Right renal pelvis (tissue), 4 donors: ENCODE measurements around the gene C19orf47. TPM values are rescaled to one million over a fixed set of nuclear protein-coding genes. Genes with fewer than 3 reads are reported as not detected.
A peak's percentile ranks its signal among the peaks of the same experiment; 100 is the strongest.

Experiments
- DNase-seq, 4 donors: peaks; one replicate each; pipeline ENCODE4 v3.0.0-alpha.2; 2013; ENCODE audit warnings: low read depth in 4 of 4, low spot score in 3 of 4, missing footprints in 1 of 4
- polyA plus RNA-seq, 4 donors: library from polyadenylated mRNA; unstranded; fragments of 120-200 nt; gene quantifications; one replicate each; pipeline ENCODE4 v1.2.1, GENCODE V29; 2013; ENCODE audit not compliant: insufficient read length in 4 of 4

Gene C19orf47, protein sequence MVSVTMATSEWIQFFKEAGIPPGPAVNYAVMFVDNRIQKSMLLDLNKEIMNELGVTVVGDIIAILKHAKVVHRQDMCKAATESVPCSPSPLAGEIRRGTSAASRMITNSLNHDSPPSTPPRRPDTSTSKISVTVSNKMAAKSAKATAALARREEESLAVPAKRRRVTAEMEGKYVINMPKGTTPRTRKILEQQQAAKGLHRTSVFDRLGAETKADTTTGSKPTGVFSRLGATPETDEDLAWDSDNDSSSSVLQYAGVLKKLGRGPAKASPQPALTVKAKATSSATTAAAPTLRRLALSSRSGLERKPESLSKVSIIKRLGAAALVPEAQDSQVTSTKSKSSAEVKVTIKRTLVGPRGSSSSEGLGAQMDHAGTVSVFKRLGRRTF
- 10 to 100 TPM; 10.2 to 14.0 (median 12.3) TPM for polyA plus RNA-seq

DNA sequence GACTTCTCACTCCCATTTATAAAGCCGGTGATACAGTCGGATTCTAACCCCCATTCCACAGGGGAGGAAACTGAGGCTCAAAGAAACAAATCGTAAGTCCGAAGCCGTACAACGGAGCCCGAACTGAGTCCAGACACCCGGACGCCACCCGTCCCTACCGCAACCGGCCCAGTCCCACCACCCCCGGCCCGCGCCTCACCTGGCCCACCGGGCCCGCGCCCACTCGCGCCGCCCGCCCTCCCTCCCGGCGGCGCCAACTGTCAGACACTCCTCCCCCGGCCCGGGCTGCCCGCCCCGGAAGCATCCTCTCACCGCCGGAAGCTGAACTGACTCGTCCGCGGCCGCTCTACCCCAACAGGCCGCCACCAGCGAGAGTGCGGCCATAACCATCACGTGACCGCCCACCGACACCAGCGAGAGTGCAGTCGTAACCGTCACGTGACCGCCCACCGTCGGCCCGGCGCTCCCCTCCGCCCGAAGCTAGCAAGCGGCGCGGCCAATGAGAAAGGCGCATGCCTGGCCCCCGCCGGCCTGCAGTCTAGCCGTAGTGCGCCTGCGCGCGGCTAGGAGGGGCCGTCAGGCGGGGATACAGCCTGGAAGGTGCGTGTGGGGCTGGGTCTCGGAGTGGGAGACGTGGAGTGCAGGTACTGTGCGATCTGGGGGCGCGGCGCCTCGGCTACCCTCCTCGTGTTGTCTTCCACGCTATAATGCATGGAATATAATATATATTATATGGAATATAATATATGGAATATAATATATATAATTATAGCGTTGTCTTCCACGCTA is at the start of gene C19orf47, which contains the start of gene PLD3:
Gene C19orf47 (minus strand): TSS at position 273 of the 789 bp plus-strand sequence. CDS start 6,540 bp downstream, outside the sequence.
Gene PLD3 (plus strand): TSS at position 571 of the 789 bp plus-strand sequence. CDS start 17,789 bp downstream, outside the sequence.
- peak; percentile 95 to 96 (median 96) for DNase-seq

DNA sequence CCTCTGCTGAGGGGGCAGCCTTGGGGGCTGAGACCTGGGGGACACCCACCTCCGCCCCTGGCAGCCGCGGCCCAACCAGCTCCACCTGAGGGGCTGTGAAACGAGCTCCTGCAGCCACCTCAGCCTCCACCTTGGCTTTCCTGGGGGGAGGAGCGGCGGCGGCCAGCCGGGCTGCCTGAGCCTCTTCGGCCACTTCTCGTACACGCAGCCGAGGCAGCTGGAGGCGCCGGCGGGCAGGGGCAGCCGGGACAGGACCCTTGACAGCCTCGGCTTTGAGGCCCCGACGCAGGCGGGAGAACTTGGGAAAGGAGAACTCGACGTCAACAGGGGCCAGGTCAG is 49.3 kb upstream of the C19orf47 start:
- DNase-seq, result no peak

DNA sequence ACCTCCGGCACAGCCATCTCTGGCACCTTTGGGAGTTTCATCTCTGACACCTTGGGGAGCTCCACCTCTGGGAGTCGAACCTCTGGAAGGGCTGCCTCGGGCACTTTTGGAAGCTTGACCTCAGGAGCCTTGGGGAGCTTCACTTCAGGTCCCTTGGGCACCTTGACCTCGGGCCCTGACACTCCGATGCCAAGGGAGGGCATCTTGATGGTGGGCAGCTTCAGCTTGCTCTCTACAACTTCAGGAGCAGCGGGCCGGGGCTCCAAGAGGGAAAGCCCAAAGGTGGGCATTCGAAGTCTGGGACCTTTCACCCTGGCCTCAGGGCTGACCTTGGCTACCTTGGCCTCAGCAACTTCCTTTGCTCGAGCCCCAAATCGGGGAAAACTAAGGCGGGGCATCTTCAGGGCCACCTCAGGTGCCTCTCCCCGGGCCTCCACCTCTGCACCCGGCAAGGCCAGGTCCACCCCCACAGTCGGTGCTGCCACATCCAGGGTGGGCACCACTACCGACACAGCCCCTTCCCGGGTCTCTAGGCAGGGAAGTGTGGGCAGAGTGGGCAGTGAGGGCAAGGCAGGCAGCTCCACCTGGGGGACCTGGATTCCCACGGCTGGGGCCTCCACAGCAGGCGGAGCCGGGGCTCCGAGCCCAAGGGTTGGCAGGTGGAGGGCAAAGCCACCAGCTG is 48.8 kb upstream of the C19orf47 start:
- no peak for DNase-seq

DNA sequence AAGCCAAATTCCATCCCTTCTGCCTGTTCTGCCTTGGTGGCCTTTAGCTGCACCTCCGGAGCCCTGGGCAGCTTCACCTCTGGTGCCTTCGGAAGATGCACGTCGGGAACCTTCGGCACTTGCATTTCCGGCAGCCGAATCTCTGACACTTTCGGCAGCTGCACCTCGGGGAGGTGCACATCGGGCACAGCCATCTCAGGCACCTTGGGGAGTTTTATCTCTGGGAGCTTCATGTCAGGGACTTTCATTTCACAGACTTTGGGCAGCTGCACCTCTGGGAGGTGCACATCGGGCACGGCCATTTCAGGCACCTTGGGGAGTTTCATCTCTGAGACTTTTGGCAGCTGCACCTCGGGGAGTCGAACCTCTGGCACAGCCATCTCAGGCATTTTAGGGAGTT is 47.8 kb upstream of the C19orf47 start:
- no peak for DNase-seq

DNA sequence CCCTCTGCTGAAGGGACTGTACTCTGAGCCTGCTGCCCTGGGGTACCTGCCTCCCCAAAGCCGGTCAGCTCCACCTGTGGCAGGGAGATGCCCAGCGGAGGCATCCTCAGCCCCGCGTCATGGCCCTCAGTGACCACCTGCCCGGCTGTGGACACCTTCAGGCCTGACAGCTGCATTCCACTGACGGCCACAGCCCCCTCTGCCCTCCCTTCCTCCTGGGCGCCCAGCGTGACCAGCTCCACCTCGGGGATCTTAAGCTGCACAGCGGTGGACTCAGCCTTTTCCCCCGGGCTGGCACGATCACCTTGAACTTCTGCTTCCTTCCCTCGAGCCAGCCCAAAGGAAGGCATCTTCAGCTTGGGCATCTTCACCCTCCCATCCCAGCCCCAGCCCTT is 46.6 kb upstream of the C19orf47 start:
- no peak for DNase-seq

DNA sequence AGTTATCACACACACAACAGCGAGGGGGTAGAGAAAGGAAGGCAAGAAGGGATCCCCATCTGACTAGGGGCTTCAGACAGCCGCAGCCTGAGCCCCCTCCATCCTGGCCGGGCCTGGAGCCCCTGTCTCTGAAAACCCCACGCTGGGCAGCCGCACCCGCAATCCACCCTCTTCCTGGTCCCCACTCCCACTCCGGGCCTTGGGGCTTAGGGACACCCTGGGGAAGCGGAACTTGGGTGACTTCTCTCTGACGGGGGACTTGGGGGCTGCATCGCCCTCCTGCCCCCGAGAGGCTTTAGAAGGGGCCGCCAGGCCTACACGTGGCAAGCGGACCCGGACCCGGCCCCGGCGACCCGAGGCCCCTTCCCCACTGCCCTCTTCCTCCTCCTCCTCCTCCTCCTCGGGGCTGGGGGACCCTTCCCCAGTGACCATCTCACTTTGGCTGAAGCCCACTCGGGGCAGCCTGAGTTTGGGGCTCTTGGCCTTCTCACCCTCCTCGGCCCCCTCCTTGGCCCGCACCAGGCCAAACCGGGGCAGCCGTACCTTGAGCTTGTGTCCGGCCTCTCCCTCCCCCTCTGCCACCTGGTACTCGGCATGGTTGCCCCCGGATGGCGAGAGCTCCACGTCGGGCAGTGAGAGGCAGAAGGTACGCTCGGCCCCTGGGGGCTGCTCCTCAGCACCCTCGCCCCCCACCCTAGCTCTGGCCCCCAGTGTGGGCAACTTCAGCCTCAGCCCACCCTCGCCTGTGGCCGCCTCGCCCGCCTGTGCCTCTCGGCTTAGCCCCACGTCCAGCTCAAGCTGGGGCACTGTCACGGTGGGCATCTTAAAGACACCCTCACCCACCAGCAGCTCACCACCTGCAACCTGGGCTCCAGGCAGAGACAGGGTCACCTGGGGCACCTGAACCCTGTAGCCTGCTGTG is 46.0 kb upstream of the C19orf47 start:
- no peak for DNase-seq

DNA sequence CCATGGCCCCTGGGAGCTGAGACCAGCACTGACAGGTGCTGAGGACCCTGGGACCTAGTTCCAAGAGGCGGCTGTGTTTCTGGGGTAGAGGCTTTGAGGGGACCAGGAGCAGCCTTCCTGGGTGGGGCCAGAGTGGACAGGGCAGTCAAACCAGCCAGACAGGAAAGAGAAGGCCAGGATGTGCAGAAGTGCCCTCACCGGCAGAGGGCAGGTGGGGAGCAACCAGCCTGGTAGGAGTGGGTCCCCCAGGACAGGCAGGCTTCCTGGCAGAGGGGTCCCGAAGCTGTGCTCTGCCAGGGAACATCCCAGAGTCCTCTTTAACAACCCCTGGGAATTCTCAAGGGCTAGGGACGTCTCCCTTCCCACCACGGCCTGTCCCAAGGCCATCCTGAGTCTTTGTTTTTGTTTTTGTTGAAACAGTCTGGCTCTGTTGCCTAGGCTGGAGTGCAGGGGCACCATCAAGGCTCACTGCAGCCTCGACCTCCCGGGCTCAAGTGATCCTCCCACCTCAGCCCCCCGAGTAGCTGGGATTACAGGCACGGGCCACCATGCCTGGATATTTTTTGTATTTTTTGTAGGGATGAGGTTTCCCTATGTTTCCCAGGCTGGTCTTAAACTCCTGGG is 44.8 kb upstream of the C19orf47 start:
- no peak for DNase-seq

DNA sequence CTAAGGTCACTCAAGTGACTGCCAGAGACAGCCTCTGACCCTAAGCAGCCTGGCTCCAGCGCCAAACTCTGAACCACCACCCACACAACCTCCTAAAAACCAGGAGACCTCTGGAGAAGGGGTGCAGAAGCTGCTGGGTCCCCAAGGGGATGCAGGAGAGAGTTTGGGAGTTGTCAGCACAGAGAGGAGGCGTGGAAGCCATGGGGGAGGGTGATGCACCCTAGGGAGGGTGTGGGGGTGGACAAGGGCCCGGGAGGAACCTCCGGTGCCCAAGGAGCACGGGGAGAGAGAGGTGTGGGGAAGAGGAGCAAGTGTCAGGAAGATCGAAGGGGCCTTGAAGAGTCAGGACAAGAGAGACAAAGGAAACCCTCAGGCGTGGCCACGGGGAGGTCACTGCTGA is 43.9 kb upstream of the C19orf47 start:
- DNase-seq, result no peak

DNA sequence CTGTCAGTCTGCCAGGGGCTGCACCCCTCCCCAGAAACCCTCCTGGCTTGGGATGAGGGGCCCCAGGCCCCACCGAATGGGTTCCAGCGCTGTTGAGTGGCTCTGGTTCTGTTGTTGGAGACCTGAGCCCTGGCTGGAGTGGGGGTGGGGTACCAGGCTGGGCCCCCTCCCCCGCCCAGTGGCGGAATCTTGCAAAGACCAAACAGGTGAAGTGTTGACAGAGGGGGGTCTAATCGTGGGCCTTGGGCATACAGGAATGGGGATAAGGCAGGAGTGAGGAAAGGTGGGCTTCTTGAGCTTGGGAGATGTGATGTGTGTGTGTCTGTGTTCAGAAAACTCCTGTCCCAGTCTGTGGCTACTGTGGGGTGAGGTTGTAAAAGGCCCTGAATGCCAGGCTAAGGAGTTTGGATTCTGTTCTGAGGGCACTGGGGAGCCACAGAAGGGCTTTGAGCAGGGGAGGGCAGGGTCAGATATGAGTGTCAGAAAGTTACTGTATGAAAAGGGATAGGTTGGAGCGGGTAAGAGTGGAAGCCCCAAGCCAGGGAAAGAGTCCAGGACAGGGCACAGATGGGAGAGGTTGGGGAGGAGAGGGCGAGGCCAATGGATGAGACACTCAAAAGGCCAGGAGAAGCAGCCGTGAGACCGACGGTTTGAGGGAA is 42.0 kb upstream of the C19orf47 start, which contains the start of gene HIPK4:
Gene HIPK4 (minus strand): TSS at position 98 of the 659 bp plus-strand sequence. CDS start 279 bp downstream, outside the sequence.
- DNase-seq, result no peak

DNA sequence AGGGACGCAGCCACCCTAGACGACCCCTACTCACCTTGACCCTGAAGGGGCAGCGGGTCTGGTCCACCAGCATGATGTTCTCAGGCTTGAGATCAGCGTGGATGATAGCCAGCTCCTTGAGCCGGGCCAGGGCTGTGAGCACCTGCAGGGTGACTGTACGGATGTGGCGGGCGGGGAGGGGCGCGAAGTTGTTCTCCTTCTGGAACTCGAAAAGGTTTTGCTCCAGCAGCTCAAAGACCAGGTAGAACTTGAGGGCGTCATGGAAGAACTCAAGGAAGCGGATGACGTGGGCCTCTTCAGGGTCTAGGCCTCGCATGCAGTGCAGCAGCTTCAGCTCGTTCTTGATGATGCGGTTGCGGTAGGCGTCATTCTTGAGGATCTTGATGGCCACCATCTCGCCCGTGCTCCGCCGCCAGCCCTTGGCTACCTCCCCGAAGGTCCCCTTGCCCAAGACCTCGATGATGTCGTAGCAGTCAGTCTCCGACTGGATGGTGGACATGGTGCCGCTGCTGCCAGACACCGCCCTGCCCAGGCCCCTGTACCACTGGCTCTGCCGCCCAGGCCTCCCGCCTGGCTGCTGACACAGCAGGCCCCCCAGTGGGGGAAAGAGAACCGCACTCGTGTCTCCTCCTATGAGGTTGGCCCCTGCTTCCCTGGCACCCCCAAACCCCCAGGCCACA is 41.3 kb upstream of the C19orf47 start:
- no peak for DNase-seq

DNA sequence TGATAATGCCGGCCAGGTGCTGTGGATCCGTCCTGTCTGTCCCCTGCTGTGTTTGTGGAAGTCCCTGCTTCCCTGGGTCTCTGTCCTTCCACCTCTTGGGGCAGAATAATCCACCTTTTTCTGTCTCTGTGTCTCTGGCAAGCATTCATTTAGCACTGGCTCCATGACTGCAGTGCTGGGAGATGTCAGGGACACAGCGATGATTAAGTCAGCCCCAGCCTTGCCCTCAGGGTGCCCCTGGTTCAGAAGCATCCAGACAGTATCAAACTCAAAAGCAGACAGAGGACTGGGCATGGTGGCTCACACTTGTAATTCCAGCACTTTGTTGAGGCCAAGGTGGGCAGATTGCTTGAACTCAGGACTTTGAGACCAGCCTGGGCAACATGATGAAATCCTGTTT is 40.3 kb upstream of the C19orf47 start:
- DNase-seq, result no peak

DNA sequence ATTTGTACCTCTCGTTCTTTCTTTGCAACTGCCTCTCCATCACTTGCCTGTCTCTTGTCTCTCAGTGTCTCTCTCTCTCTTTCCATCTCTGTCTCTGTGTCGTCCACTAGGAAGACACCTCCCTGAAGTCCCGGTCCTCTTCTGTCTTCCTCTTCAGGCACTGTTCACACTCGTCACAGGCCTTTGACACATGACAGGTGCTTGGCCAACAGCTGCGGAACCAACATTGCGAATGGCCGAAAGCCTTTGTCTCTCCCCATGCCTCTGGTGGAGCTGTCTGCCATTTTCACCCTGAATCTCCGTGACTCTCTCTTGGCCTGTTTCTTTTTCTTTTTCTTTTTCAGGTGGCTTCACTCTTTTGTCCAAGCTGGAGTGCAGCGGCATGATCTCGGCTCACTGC is 39.0 kb upstream of the C19orf47 start:
- DNase-seq, result no peak

DNA sequence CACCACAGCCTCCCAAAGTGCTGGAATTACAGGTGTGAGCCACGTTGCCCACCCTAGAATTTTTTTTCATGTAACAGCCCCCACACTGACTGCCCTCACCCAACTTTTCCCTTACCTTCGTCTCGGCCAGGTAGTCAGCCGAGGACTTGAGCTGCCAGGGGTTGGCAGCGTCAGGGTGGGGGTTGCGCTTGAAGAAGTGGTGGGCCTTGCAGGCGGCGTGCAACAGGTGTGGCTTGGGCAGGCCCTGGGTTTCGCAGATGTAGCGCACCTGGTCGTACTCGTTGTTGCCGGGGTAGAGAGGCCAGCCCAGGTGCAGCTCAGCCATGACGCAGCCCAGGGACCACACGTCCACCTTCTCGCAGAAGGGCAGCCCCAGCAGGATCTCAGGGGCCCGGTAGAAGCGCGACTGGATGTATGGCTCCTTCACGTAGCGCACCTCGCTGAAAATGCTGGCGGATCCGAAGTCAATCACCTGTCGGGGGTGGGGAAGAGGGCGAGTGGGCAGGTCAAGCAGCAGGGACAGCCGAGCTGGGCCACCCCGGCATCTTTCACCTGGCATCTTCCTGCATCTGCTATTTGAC is 35.6 kb upstream of the C19orf47 start:
- DNase-seq, result no peak

DNA sequence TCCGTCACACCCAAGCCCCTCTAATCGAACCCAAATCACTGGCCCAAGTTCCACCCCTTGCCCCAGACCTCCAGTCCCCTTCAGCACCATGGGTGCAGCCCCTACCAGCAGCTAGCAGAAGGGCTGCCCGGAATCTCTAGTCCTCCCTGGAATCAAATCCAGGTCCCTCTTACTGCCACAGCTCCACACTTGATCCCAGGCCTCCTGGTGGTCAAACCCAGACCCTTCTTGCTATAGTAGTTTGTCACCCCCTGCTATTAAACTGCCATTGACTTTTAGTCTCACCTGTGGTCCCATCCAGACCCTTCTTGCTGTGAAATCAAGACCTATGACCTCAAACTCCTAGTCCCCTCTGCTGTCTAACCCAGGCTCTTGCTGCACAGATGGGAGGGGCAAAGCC is 33.1 kb upstream of the C19orf47 start:
- DNase-seq, result no peak

DNA sequence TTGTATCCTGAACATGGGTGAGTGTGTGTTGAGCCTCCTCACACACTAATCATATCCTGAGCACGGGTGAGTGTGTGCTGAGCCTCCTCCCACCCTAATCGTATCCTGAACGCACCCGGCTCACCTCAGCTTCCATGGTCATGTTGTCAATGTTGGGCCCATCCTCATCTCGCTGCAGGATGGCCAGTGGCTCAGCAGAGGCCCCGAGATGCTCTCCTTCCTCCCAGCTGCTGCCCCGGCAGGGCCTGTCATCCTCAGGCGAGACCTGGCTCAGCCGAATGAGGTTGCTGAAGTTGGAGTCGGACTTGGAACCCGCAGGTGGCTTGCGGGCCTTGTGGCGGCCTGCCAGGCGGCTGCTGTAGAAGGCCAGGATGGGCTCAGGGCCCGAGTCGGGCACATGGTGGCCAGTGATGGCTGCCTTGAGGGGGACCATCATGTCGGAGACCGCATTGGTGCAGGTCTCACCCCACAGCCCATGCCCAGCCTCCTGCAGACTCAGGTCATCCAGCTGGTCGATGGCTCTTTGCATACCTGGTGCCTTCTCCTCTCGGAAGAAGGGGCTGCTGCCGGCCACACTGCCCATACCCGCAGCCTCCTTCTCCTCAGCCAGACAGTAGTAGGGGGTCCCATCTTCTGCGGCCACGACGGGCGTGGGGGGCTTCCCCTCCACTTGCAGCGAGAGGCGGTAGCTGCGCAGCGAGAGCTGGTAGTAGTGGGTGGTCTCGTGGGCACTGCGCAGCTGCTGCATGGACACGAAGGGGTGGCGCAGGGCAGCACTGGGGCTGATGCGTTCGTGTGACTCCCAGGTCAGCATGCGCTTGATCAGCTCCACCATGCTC is 32.2 kb upstream of the C19orf47 start:
- no peak for DNase-seq

DNA sequence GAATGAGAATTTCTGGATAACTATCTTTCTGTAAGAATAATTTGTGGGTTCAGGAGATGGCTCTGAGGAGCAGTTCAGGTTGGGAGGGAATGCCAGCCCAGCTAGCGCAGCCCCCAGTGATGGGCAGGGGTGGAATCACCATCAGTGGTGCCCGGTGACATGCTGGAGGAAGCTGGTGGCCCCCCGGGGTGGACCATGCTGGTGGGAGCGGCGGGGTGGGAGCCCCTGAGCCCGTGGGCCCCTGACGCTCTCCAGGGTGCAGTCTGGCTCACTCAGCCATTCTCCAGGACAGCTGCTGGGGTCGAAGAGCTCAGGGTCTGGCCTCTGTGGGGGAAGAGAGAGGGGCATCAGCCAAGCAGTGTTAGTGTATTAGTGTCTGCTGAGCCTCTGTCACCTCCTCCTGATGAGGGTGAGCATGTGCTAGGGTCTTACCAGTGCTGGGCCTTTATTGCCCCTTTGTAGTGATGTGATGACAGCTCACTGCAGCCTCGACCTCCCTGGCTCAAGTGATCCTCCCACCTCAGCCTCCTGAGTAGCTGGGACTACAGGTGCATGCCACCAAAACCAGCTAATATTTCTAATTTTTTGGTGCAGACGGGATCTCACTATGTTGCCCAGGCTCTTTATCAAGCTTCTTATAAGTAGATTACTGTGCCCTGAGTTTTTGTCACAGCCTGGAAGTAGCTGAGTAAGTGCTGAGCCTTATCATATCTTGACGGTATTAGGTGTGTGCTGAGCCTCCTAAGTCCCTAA is 31.4 kb upstream of the C19orf47 start:
- DNase-seq, result no peak
